ENCODE measurements around the gene PLXNB2.

Gene PLXNB2

DNA sequence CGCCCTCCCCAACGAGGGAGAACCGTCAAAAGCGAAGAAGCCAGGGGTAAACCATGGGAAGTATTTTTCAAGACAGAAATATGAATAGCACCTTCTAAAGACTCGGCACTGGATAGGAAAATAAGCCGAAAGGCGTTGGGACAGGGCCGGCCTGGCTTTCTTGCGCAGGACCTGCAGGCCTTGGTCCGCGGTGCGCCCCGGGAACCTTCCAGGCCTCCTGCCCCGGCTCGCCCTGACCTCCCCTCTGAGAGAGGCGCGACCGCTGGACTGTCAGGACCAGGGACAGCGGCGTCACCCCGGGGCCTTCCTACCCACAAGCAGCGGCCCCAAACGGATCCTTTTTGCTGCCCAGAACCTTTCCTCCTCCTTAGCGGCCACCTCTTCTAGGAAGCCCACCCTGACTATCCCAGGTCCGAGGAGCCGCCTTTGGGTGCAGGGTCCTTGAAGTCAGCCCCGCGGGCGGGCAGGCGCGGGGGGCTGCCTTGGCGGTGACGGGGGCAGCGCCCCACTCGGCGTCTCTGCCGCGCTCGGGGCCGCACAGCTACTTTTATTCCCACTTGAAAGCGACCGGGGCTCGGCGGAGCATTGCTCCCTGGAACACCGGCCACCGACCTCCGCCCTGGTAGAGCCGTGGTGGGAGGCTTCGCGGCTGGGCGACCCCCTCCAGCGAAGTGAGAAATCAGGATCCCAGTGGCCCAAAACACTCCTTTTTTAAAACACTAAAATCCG is 36.6 kb downstream of the PLXNB2 start:
- DNase-seq: peak; percentile 94
- TF ChIP-seq, protein P1, sequence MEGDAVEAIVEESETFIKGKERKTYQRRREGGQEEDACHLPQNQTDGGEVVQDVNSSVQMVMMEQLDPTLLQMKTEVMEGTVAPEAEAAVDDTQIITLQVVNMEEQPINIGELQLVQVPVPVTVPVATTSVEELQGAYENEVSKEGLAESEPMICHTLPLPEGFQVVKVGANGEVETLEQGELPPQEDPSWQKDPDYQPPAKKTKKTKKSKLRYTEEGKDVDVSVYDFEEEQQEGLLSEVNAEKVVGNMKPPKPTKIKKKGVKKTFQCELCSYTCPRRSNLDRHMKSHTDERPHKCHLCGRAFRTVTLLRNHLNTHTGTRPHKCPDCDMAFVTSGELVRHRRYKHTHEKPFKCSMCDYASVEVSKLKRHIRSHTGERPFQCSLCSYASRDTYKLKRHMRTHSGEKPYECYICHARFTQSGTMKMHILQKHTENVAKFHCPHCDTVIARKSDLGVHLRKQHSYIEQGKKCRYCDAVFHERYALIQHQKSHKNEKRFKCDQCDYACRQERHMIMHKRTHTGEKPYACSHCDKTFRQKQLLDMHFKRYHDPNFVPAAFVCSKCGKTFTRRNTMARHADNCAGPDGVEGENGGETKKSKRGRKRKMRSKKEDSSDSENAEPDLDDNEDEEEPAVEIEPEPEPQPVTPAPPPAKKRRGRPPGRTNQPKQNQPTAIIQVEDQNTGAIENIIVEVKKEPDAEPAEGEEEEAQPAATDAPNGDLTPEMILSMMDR (IDR thresholded peaks at IDR 0.05): no peak

DNA sequence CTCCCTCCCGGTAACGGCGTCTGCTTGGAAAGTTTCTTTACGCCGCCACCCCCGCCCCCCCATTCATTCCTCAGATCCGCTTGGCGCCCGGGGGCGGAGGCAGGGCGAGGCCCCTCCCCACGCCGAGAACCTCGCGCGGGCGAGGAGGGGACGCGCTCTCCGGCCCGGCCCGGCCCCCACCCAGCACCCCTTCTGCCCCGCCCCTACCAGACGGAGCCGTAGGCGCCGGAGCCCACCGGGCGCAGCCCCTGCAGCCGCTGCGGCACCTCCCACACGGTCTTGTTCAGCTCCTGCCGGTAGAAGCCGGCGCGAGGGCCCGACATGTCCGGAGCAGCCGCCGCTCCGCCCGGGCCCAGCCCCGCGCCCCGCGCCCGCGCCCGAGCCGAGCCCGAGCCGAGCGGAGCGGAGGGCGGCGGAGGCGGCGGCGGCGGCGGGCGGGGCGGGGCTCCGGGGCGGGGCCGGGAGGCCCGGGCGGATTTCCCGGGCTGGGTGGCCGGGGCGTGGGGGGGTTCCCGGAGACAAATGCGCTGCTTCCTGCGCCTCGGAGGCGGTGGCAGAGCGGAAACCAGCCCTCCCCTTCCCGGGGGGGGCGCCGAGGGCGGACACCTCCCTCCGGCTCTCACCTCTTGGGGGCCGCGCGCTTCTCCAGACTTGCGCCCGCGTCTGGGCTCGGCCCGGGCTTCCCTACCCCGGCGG is 37.3 kb downstream of the PLXNB2 start, which contains the start of gene MAPK11:
Gene MAPK11 (minus strand): TSS at position 411 of the 696 bp plus-strand sequence. CDS start 88 bp downstream, at position 323.
- peaks cover 44% of the 10 kb centered on the region for H3K27me3 Mint-ChIP-seq (ENCODE audit: low read depth, poor library complexity)
- H3K4me1 Mint-ChIP-seq: peaks cover 26% of the 10 kb centered on the region
- TF ChIP-seq, protein P1 (IDR thresholded peaks at IDR 0.05): no peak
- H3K9me3 Mint-ChIP-seq: no peaks in the 10 kb centered on the region
- peaks cover 8% of the 10 kb centered on the region for H3K36me3 Mint-ChIP-seq (ENCODE audit: low read depth)
- peak; percentile 61 for DNase-seq
- H3K4me3 Mint-ChIP-seq: peak within 1 kb of the TSS; percentile 60
- no peak within 1 kb of the TSS for H3K27ac Mint-ChIP-seq

More for the DNA sequence above, 36.6 kb downstream of the PLXNB2 start:
- H3K36me3 Mint-ChIP-seq (ENCODE audit: low read depth): peaks cover 12% of the 10 kb centered on the region
- no peaks in the 10 kb centered on the region for H3K9me3 Mint-ChIP-seq
- H3K4me1 Mint-ChIP-seq: peaks cover 25% of the 10 kb centered on the region
- H3K27me3 Mint-ChIP-seq (ENCODE audit: low read depth, poor library complexity): peaks cover 44% of the 10 kb centered on the region
- no peak overlapping the region for H3K27ac Mint-ChIP-seq
- peak overlapping the region; percentile 56 for H3K4me3 Mint-ChIP-seq

DNA sequence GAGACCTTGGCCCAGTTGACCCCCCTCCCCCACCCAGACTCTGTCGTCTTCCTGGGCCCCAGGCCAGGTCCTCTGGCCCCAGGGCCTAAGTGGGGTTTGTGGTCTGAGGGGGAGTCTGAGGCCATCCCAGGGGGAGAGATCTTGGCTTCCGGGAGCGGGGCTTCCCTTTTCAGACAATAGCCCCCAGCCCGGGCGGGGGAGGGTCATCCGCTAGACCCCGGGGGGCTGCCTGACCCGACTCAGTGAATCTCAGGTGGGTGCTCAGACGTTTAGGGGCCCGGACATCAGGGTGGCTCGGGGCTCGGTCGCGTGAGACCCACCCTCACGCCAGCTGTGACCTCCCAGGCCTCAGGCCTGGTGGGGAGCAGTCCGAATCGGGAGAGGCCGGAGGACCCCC is 37.9 kb downstream of the PLXNB2 start:
- H3K36me3 Mint-ChIP-seq (ENCODE audit: low read depth): peaks cover 8% of the 10 kb centered on the region
- H3K9me3 Mint-ChIP-seq: no peaks in the 10 kb centered on the region
- H3K4me3 Mint-ChIP-seq: peak overlapping the region; percentile 60
- TF ChIP-seq, protein P1 (IDR thresholded peaks at IDR 0.05): no peak
- no peak overlapping the region for H3K27ac Mint-ChIP-seq
- H3K4me1 Mint-ChIP-seq: peaks cover 24% of the 10 kb centered on the region
- peaks cover 44% of the 10 kb centered on the region for H3K27me3 Mint-ChIP-seq (ENCODE audit: low read depth, poor library complexity)
- no peak for DNase-seq

DNA sequence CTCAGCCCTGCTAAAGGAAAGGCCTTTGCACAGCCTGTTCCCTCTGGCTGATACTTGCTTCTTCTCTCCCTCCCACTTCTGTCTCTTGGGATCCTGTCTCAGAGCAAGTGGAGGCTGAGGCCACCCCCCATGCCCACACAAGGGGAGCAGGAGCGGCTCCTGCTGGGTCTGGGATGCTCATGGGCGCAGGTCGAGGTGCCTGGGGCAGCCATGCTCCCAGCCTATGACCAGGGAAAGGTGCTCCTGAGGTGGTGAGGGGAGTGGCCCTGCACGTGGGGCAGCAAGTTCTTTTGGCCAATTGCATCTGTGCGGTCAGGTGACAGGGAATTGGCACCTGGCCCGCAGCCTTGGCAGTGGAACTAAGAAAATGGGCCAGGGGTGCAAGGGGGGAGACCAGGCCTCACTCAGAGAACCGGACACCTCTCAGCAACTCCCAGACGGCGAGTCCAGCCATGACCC is 38.8 kb downstream of the PLXNB2 start:
- Mint-ChIP-seq H3K4me3 (no peak overlapping the region), H3K9me3 (no peaks in the 10 kb centered on the region), H3K4me1 (peaks cover 18% of the 10 kb centered on the region), H3K27me3 (ENCODE audit: low read depth, poor library complexity) (peaks cover 49% of the 10 kb centered on the region), H3K27ac (no peak overlapping the region), H3K36me3 (ENCODE audit: low read depth) (peaks cover 2% of the 10 kb centered on the region)
- TF ChIP-seq, protein P1 (IDR thresholded peaks at IDR 0.05): no peak
- no peak for DNase-seq

DNA sequence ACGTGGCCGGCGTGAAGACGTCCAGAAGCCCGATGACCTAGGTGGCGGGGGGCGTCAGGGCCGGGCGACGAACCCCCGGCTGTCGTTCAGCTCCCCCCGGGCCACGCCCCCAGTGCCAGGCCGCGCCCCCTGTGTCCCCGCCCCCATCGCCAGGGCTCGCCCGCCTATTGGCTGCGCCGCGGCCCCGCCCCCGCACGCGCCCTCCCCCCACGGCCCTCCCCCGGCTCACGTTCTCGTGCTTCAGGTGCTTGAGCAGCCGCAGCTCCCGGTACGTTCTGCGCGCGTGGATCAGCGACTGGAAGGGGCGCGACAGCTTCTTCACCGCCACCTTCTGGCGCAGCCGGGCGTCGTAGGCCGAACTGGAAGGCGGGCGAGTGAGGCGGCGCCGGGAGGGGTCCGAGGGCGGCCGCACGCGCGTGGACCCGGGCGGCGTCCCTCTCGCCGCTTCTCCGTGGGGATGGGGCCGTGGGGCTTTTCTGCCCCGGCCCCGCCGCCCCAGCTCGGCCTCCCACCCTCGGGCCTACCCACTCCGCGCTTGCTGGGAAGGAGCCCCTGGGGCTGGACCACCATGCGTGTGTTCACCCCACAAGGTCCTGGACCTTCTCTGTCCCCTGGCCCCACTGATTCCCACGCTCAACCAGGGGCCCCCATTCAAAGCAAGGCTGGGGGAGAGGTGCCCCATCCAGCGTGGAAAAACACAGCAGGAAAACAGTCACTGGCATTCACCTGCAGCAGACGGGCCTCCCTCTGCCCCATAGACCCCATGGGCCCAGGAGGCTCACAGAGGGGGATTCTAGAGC is 39.7 kb downstream of the PLXNB2 start:
- H3K9me3 Mint-ChIP-seq: no peaks in the 10 kb centered on the region
- H3K27ac Mint-ChIP-seq: no peak overlapping the region
- TF ChIP-seq, protein P1 (IDR thresholded peaks at IDR 0.05): no peak
- DNase-seq: no peak
- no peak overlapping the region for H3K4me3 Mint-ChIP-seq
- peaks cover 46% of the 10 kb centered on the region for H3K27me3 Mint-ChIP-seq (ENCODE audit: low read depth, poor library complexity)
- no peaks in the 10 kb centered on the region for H3K36me3 Mint-ChIP-seq (ENCODE audit: low read depth)
- peaks cover 15% of the 10 kb centered on the region for H3K4me1 Mint-ChIP-seq
